ENCODE measurements around the gene PNPLA6.
"Not testable (repeated sequence)": the region's sequence is repeated elsewhere in the genome, so short reads cannot be mapped to it uniquely, and the experiment has no call there.

The PNPLA6 gene

GRCh38 chr19:7533925-7534480 lies 1.5 kb upstream of the PNPLA6 start:
- DNase-seq = peak in 13 of 14 donors; percentile 32 to 91 (median 75)

GRCh38 chr19:7534531-7535046 lies 928 bp upstream of the PNPLA6 start:
- DNase-seq = peak in 13 of 14 donors; percentile 25 to 79 (median 63)

- no peak for DNase-seq
These were observed 630 bp downstream of the PNPLA6 start for GRCh38 chr19:7535998-7536695.

- not testable (repeated sequence) for DNase-seq
These were observed 3.5 kb downstream of the PNPLA6 start for GRCh38 chr19:7538990-7539389.

- no peak for DNase-seq
These were observed 4.4 kb downstream of the PNPLA6 start for GRCh38 chr19:7539827-7540425.

- DNase-seq = no peak
These were observed 5.4 kb downstream of the PNPLA6 start for GRCh38 chr19:7540761-7541474.

- DNase-seq = no peak
These were observed 5.9 kb downstream of the PNPLA6 start for GRCh38 chr19:7541475-7541824.

- DNase-seq = no peak
These were observed 6.4 kb downstream of the PNPLA6 start for GRCh38 chr19:7541828-7542443.

- DNase-seq = no peak
These were observed 7.2 kb downstream of the PNPLA6 start for GRCh38 chr19:7542556-7543348.

- DNase-seq = peak in 5 of 14 donors; percentile 4 to 33 (median 28)
These were observed 9.1 kb downstream of the PNPLA6 start for GRCh38 chr19:7544626-7545025.

GRCh38 chr19:7545300-7545699 lies 9.8 kb downstream of the PNPLA6 start:
- DNase-seq = no peak

- no peak for DNase-seq
These were observed 10.4 kb downstream of the PNPLA6 start for GRCh38 chr19:7545904-7546303.

- DNase-seq = no peak
These were observed 11.6 kb downstream of the PNPLA6 start for GRCh38 chr19:7547159-7547558.

GRCh38 chr19:7549429-7550148 lies 14.1 kb downstream of the PNPLA6 start:
- no peak for DNase-seq

GRCh38 chr19:7550169-7550770 lies 14.8 kb downstream of the PNPLA6 start:
- no peak for DNase-seq

- peak in 10 of 14 donors; percentile 8 to 92 (median 22) for DNase-seq
These were observed 15.7 kb downstream of the PNPLA6 start for GRCh38 chr19:7550987-7551761.

- DNase-seq = no peak
These were observed 17.3 kb downstream of the PNPLA6 start for GRCh38 chr19:7552781-7553180.

- DNase-seq = no peak
These were observed 19.0 kb downstream of the PNPLA6 start for GRCh38 chr19:7554565-7554964.

GRCh38 chr19:7554990-7555864 lies 19.7 kb downstream of the PNPLA6 start:
- no peak for DNase-seq

All from C1 segment of cervical spinal cord (tissue), 14 donors.